ENCODE data around the gene SEMA3A.

DNA sequence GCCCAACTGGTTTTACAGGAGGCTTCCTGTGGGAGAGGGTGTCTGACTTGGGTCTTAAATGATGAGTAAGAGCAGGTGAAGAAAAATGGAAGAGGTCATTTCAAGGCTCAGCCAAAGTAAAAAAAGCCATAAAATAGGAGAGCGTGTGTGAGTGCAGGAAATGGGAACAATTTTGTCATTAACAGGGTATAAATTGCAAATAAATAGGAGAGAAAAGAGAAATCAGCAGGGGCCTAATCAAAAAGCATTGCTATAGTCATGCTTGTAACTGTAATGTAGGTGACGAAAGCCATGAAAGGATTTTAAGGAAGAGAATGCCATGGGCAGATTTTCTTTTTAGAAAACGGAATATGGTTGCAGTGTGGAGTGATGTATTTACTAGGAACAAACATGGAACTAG, 15.7 kb upstream of the SEMA3A start:
- TF ChIP-seq, protein P1, sequence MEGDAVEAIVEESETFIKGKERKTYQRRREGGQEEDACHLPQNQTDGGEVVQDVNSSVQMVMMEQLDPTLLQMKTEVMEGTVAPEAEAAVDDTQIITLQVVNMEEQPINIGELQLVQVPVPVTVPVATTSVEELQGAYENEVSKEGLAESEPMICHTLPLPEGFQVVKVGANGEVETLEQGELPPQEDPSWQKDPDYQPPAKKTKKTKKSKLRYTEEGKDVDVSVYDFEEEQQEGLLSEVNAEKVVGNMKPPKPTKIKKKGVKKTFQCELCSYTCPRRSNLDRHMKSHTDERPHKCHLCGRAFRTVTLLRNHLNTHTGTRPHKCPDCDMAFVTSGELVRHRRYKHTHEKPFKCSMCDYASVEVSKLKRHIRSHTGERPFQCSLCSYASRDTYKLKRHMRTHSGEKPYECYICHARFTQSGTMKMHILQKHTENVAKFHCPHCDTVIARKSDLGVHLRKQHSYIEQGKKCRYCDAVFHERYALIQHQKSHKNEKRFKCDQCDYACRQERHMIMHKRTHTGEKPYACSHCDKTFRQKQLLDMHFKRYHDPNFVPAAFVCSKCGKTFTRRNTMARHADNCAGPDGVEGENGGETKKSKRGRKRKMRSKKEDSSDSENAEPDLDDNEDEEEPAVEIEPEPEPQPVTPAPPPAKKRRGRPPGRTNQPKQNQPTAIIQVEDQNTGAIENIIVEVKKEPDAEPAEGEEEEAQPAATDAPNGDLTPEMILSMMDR (IDR thresholded peaks at IDR 0.05; ENCODE audit: low read depth, low read length, missing input control) = no peak
- TF ChIP-seq, protein P2, sequence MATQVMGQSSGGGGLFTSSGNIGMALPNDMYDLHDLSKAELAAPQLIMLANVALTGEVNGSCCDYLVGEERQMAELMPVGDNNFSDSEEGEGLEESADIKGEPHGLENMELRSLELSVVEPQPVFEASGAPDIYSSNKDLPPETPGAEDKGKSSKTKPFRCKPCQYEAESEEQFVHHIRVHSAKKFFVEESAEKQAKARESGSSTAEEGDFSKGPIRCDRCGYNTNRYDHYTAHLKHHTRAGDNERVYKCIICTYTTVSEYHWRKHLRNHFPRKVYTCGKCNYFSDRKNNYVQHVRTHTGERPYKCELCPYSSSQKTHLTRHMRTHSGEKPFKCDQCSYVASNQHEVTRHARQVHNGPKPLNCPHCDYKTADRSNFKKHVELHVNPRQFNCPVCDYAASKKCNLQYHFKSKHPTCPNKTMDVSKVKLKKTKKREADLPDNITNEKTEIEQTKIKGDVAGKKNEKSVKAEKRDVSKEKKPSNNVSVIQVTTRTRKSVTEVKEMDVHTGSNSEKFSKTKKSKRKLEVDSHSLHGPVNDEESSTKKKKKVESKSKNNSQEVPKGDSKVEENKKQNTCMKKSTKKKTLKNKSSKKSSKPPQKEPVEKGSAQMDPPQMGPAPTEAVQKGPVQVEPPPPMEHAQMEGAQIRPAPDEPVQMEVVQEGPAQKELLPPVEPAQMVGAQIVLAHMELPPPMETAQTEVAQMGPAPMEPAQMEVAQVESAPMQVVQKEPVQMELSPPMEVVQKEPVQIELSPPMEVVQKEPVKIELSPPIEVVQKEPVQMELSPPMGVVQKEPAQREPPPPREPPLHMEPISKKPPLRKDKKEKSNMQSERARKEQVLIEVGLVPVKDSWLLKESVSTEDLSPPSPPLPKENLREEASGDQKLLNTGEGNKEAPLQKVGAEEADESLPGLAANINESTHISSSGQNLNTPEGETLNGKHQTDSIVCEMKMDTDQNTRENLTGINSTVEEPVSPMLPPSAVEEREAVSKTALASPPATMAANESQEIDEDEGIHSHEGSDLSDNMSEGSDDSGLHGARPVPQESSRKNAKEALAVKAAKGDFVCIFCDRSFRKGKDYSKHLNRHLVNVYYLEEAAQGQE (IDR thresholded peaks at IDR 0.05) = no peak
- TF ChIP-seq TAF1 (conservative IDR thresholded peaks at IDR 0.05) (no peak), EGR1 (IDR thresholded peaks at IDR 0.05; ENCODE audit: low read depth in 2 of 2) (no peak), FOXA1 (IDR thresholded peaks at IDR 0.05) (no peak), JUND (IDR thresholded peaks at IDR 0.05) (no peak), SP1 (IDR thresholded peaks at IDR 0.05) (no peak), RAD21 (IDR thresholded peaks at IDR 0.05) (no peak)
- TF ChIP-seq, protein P3, sequence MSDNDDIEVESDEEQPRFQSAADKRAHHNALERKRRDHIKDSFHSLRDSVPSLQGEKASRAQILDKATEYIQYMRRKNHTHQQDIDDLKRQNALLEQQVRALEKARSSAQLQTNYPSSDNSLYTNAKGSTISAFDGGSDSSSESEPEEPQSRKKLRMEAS (IDR thresholded peaks at IDR 0.05) = no peak
- TF ChIP-seq, protein P4, sequence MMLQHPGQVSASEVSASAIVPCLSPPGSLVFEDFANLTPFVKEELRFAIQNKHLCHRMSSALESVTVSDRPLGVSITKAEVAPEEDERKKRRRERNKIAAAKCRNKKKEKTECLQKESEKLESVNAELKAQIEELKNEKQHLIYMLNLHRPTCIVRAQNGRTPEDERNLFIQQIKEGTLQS (IDR thresholded peaks at IDR 0.05) = no peak

All from liver (tissue), 3 donors.